Endodermal cell (in vitro differentiated cells): Measurements from ENCODE around the gene TESPA1. TPM values are rescaled to one million over a fixed set of nuclear protein-coding genes. Genes with fewer than 3 reads are reported as not detected.
"Not testable (repeated sequence)": the region's sequence is repeated elsewhere in the genome, so short reads cannot be mapped to it uniquely, and the experiment has no call there.

Experiments
- DNase-seq: peaks from one replicate; pipeline ENCODE4 v3.0.0-alpha.2; 2017
- H3K27ac ChIP-seq: 2 replicates; pipeline ENCODE4 v1.5.1; 2013; ENCODE audit warnings: mild to moderate bottlenecking, low read depth, low read length, moderate library complexity
- H3K27me3 ChIP-seq: 2 replicates; pipeline ENCODE4 v1.6.1; 2013; ENCODE audit warnings: mild to moderate bottlenecking, low read length, moderate library complexity; ENCODE audit not compliant: insufficient read depth, control insufficient read depth, poor library complexity, severe bottlenecking
- H3K36me3 ChIP-seq: 2 replicates; pipeline ENCODE4 v1.7.0; 2013; ENCODE audit warnings: mild to moderate bottlenecking, low read length, moderate library complexity; ENCODE audit not compliant: control insufficient read depth, insufficient read depth
- H3K4me1 ChIP-seq: one replicate; pipeline ENCODE4 v1.7.0; 2013; ENCODE audit warnings: low read length; ENCODE audit not compliant: control insufficient read depth, insufficient read depth
- H3K4me3 ChIP-seq: 2 replicates; pipeline ENCODE4 v1.5.1; 2013; ENCODE audit warnings: mild to moderate bottlenecking, low read length, moderate library complexity
- H3K9ac ChIP-seq: 2 replicates; pipeline ENCODE4 v1.6.1; 2013; ENCODE audit warnings: mild to moderate bottlenecking, low read length, moderate library complexity; ENCODE audit not compliant: poor library complexity, severe bottlenecking; ENCODE audit errors: extremely low read depth
- H3K9me3 ChIP-seq: 2 replicates; pipeline ENCODE4 v1.6.1; 2013; ENCODE audit warnings: mild to moderate bottlenecking, low read length, moderate library complexity; ENCODE audit not compliant: control insufficient read depth
- H3K27ac Mint-ChIP-seq: 2 replicates; pipeline ENCODE4 v1.8.0; 2020; ENCODE audit warnings: mixed read lengths
- H3K27me3 Mint-ChIP-seq: 2 replicates; pipeline ENCODE4 v1.8.0; 2021; ENCODE audit warnings: mild to moderate bottlenecking, mixed read lengths; ENCODE audit not compliant: insufficient read depth
- H3K36me3 Mint-ChIP-seq: 2 replicates; pipeline ENCODE4 v1.8.0; 2020; ENCODE audit warnings: low read depth, mixed read lengths
- H3K4me1 Mint-ChIP-seq: 2 replicates; pipeline ENCODE4 v1.8.0; 2020; ENCODE audit warnings: mixed read lengths
- H3K4me3 Mint-ChIP-seq: 2 replicates; pipeline ENCODE4 v1.8.0; 2020; ENCODE audit warnings: mild to moderate bottlenecking, moderate library complexity, mixed read lengths
- H3K9me3 Mint-ChIP-seq: 2 replicates; pipeline ENCODE4 v1.8.0; 2020; ENCODE audit warnings: mild to moderate bottlenecking, mixed read lengths
- WGBS, 2 experiments: methylation state at CpG; one replicate each; pipeline versions ENCODE4 v1.1.5 to v1.1.7; 2013; ENCODE audit warnings: missing lambda C conversion rate in 2 of 2, mixed read lengths in 1 of 2; ENCODE audit not compliant: insufficient coverage in 1 of 2, insufficient read length in 1 of 2; 5-methylcytosine and 5-hydroxymethylcytosine counted together
- total RNA-seq, 2 donors: library from RNA; stranded (reverse); fragmentation: NEBNext Ultra II Directional in 1 of 2; extraction: Animal tissue kit (Norgen Biotek cat#: 25700) in 1 of 2; gene quantifications; 2 replicates in 1 of 2; 3 replicates in 1 of 2; pipeline ENCODE4 v1.2.1, GENCODE V29; 2021
- TF ChIP-seq, protein P1 (sequence below): fragments of 200-600 bp; sonication (generic); conservative IDR thresholded peaks from 2 replicates; pipeline ENCODE4 v1.5.0; 2021; ENCODE audit warnings: antibody characterized with exemption, mild to moderate bottlenecking

TESPA1 gene
- total RNA-seq, 2 donors from 2014 or later = not detected

DNA sequence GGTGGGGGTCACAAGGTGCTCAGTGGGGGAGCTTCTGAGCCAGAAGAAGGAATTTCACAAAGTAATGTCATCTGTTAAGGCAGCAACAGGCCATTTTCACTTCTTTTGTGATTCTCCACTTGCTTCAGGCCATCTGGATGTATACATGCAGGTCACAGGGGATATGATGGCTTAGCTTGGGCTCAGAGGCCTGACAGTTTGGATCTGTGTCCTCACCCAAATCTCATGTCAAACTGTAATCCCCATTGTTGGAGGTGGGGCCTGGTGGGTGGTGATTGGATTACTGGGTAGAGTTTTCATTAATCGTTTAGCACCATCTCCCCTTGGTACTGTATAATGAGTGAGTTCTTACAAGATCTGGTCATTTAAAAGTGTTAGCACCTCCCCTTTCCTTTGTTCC lies 36.4 kb downstream of the TESPA1 start:
- H3K36me3 ChIP-seq = no peaks in the 10 kb centered on the region
- Mint-ChIP-seq H3K27ac (peak overlapping the region; percentile 69), H3K9me3 (peaks cover 38% of the 10 kb centered on the region), H3K27me3 (peaks cover 2% of the 10 kb centered on the region), H3K4me1 (peaks cover 28% of the 10 kb centered on the region), H3K4me3 (no peak overlapping the region), H3K36me3 (peaks cover 3% of the 10 kb centered on the region)
- H3K4me3 ChIP-seq = no peak overlapping the region
- TF ChIP-seq, protein P1, sequence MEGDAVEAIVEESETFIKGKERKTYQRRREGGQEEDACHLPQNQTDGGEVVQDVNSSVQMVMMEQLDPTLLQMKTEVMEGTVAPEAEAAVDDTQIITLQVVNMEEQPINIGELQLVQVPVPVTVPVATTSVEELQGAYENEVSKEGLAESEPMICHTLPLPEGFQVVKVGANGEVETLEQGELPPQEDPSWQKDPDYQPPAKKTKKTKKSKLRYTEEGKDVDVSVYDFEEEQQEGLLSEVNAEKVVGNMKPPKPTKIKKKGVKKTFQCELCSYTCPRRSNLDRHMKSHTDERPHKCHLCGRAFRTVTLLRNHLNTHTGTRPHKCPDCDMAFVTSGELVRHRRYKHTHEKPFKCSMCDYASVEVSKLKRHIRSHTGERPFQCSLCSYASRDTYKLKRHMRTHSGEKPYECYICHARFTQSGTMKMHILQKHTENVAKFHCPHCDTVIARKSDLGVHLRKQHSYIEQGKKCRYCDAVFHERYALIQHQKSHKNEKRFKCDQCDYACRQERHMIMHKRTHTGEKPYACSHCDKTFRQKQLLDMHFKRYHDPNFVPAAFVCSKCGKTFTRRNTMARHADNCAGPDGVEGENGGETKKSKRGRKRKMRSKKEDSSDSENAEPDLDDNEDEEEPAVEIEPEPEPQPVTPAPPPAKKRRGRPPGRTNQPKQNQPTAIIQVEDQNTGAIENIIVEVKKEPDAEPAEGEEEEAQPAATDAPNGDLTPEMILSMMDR = no peak
- no peak overlapping the region for H3K9ac ChIP-seq
- peak; percentile 89 for DNase-seq
- no peaks in the 10 kb centered on the region for H3K4me1 ChIP-seq
- no peaks in the 10 kb centered on the region for H3K27me3 ChIP-seq
- WGBS, 2 experiments = 64% methylated on average over 1 of the region's 1 CpG; no CpG with 5 or more reads in 1 of the 2 experiments
- peaks cover 68% of the 10 kb centered on the region for H3K9me3 ChIP-seq
- no peak overlapping the region for H3K27ac ChIP-seq

- Mint-ChIP-seq H3K4me1 (peaks cover 46% of the 10 kb centered on the region), H3K36me3 (no peaks in the 10 kb centered on the region), H3K27ac (no peak overlapping the region), H3K4me3 (no peak overlapping the region), H3K27me3 (no peaks in the 10 kb centered on the region), H3K9me3 (peaks cover 23% of the 10 kb centered on the region)
- H3K9ac ChIP-seq = no peak overlapping the region
- 91 to 93% methylated on average over 2 of the region's 2 CpGs for WGBS, 2 experiments
- H3K4me3 ChIP-seq = peak overlapping the region; percentile 74
- no peaks in the 10 kb centered on the region for H3K36me3 ChIP-seq
- peaks cover 7% of the 10 kb centered on the region for H3K4me1 ChIP-seq
- H3K9me3 ChIP-seq = peaks cover 37% of the 10 kb centered on the region
- no peak for DNase-seq
- no peak overlapping the region for H3K27ac ChIP-seq
- TF ChIP-seq, protein P1 = no peak
- no peaks in the 10 kb centered on the region for H3K27me3 ChIP-seq
Observed at GRCh38 chr12:54945082-54945481, 39.5 kb downstream of the TESPA1 start.

- not testable (repeated sequence) for H3K36me3 ChIP-seq, H3K4me3 ChIP-seq, H3K27ac Mint-ChIP-seq, H3K4me3 Mint-ChIP-seq, H3K27ac ChIP-seq, H3K27me3 ChIP-seq, H3K4me1 ChIP-seq, H3K27me3 Mint-ChIP-seq, H3K36me3 Mint-ChIP-seq, DNase-seq, H3K9ac ChIP-seq
- H3K9me3 ChIP-seq = peaks cover 22% of the 10 kb centered on the region
- Mint-ChIP-seq H3K9me3 (peaks cover 14% of the 10 kb centered on the region), H3K4me1 (peaks cover 34% of the 10 kb centered on the region)
- WGBS, 2 experiments = 88 to 91% methylated on average over 1 to 3 of the region's 4 CpGs
Observed at GRCh38 chr12:54943292-54943691, 41.3 kb downstream of the TESPA1 start.

- Mint-ChIP-seq H3K4me1 (peaks cover 22% of the 10 kb centered on the region), H3K36me3 (peaks cover 11% of the 10 kb centered on the region), H3K9me3 (peaks cover 3% of the 10 kb centered on the region), H3K4me3 (no peak overlapping the region), H3K27ac (no peak overlapping the region), H3K27me3 (no peaks in the 10 kb centered on the region)
- 71 to 80% methylated on average over 2 to 3 of the region's 3 CpGs for WGBS, 2 experiments
- peak; percentile 59 for DNase-seq
- Histone ChIP-seq H3K4me3 (no peak overlapping the region), H3K36me3 (peaks cover 8% of the 10 kb centered on the region), H3K9me3 (peaks cover 19% of the 10 kb centered on the region), H3K9ac (no peak overlapping the region), H3K27me3 (no peaks in the 10 kb centered on the region), H3K27ac (peak overlapping the region; percentile 54), H3K4me1 (peaks cover 7% of the 10 kb centered on the region)
- TF ChIP-seq, protein P1 = no peak
Observed at GRCh38 chr12:54941659-54942058, 42.9 kb downstream of the TESPA1 start.
